ENCODE measurements around the gene RERE.
A peak's percentile ranks its signal among the peaks of the same experiment; 100 is the strongest.

Gene RERE

DNA sequence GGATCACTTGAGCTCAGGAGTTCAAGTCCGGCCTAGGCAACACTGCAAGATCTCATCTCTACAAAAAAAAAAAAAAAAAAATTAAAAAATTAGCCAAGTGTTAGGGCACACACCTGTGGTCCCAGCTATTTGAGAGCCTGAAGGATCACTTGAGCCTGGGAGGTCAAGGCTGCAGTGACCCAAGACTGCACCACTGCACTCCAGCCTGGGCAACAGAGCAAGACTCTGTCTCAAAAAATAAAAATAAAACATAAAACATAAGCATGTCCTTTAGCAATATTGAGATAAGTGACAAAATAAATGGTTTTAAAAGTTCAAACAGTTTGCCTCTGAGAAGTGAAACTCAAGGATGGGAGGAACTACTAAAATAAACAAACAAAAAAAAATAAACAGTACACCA is 101.2 kb downstream of the RERE start:
- no peak for DNase-seq (ENCODE audit: low read depth, low spot score)
- no peak overlapping the region for H3K4me3 ChIP-seq (ENCODE audit: low read depth, low read length)
- TF ChIP-seq, protein P1, sequence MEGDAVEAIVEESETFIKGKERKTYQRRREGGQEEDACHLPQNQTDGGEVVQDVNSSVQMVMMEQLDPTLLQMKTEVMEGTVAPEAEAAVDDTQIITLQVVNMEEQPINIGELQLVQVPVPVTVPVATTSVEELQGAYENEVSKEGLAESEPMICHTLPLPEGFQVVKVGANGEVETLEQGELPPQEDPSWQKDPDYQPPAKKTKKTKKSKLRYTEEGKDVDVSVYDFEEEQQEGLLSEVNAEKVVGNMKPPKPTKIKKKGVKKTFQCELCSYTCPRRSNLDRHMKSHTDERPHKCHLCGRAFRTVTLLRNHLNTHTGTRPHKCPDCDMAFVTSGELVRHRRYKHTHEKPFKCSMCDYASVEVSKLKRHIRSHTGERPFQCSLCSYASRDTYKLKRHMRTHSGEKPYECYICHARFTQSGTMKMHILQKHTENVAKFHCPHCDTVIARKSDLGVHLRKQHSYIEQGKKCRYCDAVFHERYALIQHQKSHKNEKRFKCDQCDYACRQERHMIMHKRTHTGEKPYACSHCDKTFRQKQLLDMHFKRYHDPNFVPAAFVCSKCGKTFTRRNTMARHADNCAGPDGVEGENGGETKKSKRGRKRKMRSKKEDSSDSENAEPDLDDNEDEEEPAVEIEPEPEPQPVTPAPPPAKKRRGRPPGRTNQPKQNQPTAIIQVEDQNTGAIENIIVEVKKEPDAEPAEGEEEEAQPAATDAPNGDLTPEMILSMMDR (IDR thresholded peaks at IDR 0.05; ENCODE audit: insufficient read depth, low read length, missing control alignments) = no peak
- ChIA-PET POLR2A (interaction anchor here (0.7 kb wide), 1 partner anchor 100 kb away, joined by 3 read pairs; no protein-coding TSS in a partner anchor), CTCF (interaction anchor here (2.8 to 4.5 kb wide), 2 partner anchors 10 to 133 kb away, joined by 15 to 51 read pairs; no protein-coding TSS in a partner anchor)

DNA sequence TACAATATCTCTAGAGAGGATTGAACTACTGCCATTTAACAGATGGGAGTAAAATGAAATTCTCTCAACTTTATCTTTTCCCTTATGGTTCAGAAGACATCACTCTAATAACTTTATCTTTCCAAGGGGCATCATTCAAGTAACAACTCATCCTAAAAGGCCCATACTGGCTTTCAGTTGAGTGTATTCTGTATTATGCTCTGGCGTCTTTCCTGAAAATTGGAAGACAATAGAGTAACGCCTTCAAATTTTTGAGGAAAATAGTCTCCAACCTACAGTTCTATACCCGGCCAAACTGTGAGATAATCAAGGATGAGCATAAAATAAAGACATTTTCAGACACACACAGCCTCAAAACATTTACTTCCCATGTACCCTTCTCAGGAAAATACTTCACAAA is 103.3 kb downstream of the RERE start:
- POLR2A ChIA-PET = no interaction called here
- CTCF ChIA-PET = interaction anchor here (0.9 to 1.8 kb wide), 3 partner anchors 12 to 135 kb away, joined by 3 to 12 read pairs (median 3); no protein-coding TSS in a partner anchor
- DNase-seq (ENCODE audit: low read depth, low spot score) = no peak
- no peak overlapping the region for H3K4me3 ChIP-seq (ENCODE audit: low read depth, low read length)
- TF ChIP-seq, protein P1 (IDR thresholded peaks at IDR 0.05; ENCODE audit: insufficient read depth, low read length, missing control alignments) = no peak

DNA sequence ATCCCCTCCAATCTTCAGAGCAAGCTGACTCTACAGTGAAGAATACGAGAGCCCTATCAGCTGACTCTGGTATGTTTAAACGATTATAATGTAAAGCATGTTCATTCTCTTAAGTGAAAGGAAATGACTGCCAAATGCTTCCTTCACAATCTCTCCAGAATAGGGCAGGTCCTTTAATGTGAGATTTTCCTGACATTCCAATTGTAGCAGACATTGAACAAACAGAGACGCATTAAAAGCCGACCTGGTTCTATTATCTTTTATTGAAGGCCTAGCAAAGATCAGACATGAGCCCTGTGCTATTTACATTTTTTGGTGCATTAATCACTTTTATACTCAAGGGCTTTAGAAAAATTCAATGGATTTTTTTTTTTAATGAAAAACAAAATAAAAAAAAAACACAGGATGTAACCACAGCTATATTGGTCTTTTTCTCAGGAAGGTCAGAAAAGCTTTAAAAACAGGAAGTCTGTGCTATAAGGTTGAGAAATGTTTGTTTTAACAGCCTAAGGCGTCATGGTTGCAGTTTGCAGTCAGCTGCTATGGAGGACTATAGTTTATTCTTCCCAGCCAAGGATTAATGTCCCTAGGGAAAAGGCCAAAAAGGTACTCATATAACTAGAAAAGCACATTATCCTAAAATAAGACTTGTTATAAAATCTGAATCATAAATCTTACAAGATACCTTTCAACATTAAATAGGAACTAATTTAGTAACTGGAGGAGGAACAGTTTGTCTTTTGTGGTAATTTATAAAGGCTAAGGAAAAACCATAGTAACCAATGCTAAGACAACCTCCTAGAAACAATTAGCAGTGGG is 104.8 kb downstream of the RERE start:
- peak; percentile 90 for DNase-seq (ENCODE audit: low read depth, low spot score)
- TF ChIP-seq, protein P1 (IDR thresholded peaks at IDR 0.05; ENCODE audit: insufficient read depth, low read length, missing control alignments) = no peak
- H3K4me3 ChIP-seq (ENCODE audit: low read depth, low read length) = no peak overlapping the region
- ChIA-PET POLR2A (interaction anchor here (1.0 to 1.7 kb wide), 3 partner anchors 11 to 187 kb away, joined by 3 to 4 read pairs (median 4); no protein-coding TSS in a partner anchor), CTCF (interaction anchor here (1.0 to 1.8 kb wide), 4 partner anchors 13 to 151 kb away, joined by 3 to 12 read pairs (median 4); no protein-coding TSS in a partner anchor)

DNA sequence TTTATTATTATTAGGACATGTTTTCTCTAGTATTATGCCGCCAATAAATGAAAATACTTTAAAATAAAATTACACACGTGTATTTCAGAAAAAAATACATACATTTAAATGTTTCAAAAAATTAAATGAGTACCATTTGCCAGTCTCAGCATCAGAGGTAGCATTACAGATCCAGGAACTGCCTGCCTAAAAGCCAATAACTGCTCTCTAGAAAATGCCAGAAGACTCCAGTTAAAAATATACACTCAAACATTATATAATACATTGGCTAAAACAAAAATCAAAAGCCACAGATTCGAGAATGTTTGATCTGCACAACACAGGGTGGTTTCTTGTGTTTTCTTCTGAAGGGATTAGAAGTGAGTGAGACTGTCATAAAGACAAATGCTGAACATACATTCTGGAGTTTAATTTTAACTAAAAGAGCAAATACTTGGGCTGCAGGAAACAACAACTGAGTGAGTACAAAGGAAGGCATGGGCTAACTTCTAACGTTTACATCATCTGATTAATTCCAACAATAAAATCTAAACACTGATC is 105.5 kb downstream of the RERE start:
- ChIA-PET CTCF (interaction anchor here (1.0 to 1.4 kb wide), 3 partner anchors 16 to 151 kb away, joined by 3 to 6 read pairs (median 3); no protein-coding TSS in a partner anchor), POLR2A (interaction anchor here (1.0 to 1.7 kb wide), 3 partner anchors 11 to 186 kb away, joined by 3 to 4 read pairs (median 4); no protein-coding TSS in a partner anchor)
- TF ChIP-seq, protein P1 (IDR thresholded peaks at IDR 0.05; ENCODE audit: insufficient read depth, low read length, missing control alignments) = no peak
- H3K4me3 ChIP-seq (ENCODE audit: low read depth, low read length) = no peak overlapping the region
- no peak for DNase-seq (ENCODE audit: low read depth, low spot score)

DNA sequence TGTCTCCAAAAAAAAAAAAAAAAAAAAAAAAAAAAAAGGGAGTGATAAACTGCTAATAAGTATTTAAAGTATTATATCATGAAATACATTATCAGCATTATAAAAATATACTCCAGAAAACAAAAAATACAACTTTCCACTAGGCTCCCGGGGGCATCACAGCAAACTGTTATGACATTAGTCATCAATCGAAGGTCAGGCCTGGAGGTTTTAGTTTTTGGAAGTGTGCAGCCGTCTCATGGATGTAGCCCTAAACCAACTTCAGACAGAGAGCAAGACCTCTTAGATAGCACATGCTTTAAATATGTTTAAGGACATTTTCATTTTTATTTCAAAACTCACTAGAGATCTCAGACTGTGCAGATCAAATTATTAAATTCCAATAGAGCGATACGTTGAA is 106.3 kb downstream of the RERE start:
- H3K4me3 ChIP-seq (ENCODE audit: low read depth, low read length) = no peak overlapping the region
- TF ChIP-seq, protein P1 (IDR thresholded peaks at IDR 0.05; ENCODE audit: insufficient read depth, low read length, missing control alignments) = no peak
- ChIA-PET CTCF (interaction anchor here (0.6 to 1.4 kb wide), 5 partner anchors 10 to 150 kb away, joined by 3 to 6 read pairs (median 3); no protein-coding TSS in a partner anchor), POLR2A (interaction anchor here (0.7 kb wide), 1 partner anchor 40 kb away, joined by 3 read pairs; no protein-coding TSS in a partner anchor)
- DNase-seq (ENCODE audit: low read depth, low spot score) = no peak

DNA sequence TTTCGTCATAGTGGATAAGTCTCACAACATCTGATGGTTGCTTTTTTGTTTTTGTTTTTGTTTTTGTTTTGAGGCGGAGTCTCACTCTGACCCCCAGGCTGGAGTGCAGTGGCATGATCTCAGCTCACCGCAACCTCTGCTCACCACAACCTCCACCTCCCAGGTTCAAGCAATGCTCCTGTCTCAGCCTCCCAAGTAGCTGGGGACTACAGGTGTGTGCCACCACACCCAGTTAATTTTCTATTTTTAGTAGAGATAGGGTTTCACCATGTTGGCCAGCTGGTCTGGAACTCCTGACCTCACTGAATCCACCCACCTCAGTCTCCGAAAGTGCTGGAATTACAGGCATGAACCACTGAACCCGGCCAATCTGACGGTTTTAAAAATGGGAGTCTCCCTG is 109.2 kb downstream of the RERE start:
- CTCF ChIA-PET = interaction anchor here (0.9 to 5.5 kb wide), 5 partner anchors 15 to 147 kb away, joined by 3 to 29 read pairs (median 7); no protein-coding TSS in a partner anchor
- no peak for DNase-seq (ENCODE audit: low read depth, low spot score)
- POLR2A ChIA-PET = no interaction called here
- TF ChIP-seq, protein P1 (IDR thresholded peaks at IDR 0.05; ENCODE audit: insufficient read depth, low read length, missing control alignments) = no peak
- H3K4me3 ChIP-seq (ENCODE audit: low read depth, low read length) = no peak overlapping the region

Measured in AG04449 (cell line).